Tracheal epithelial cell (primary cell): ENCODE measurements around the gene UBE3C. TPM values are rescaled to one million over a fixed set of nuclear protein-coding genes. Genes with fewer than 3 reads are reported as not detected.

Experiments
- total RNA-seq: library from RNA; depleted of rRNA; stranded (reverse); fragments of >200 nt; gene quantifications from 2 replicates; pipeline ENCODE4 v1.2.1, GENCODE V29; 2014

UBE3C gene
- 118 and 121 TPM in 2 replicates for total RNA-seq

DNA sequence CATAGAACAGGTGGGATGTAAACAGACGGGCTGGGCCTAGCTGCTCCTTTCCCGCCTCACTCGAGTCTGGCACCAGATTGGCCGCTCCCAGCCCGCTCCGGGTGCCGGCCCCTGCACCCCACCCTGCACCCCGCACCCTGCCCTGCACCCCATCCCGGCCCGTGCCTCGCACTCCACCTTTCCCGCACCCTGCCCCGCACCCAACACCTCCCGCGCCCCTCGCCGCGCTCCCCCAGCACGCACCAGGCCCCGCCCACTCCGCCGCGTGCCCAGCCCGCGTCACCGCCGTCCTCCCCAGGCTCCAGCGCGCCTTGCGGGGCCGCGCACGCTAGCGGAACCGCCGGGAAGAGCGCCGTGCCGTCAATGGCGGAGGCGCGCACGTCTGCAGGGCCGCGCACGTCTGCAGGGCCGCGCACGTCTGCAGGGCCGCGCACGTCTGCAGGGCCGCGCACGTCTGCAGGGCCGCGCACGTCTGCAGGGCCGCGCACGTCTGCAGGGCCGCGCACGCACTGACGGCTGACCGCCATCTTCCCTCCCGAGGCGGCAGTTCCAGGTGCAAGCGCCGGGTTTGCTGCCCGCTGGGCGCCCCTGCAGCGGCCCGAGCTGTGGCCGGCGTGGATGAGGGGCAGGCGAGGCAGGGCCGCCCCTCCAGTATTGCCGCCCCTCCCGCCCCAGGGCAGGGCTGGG, at the start of gene UBE3C:
Gene UBE3C, plus strand, starts transcription at position 503 of the 687 bp plus-strand sequence. CDS start 347 bp downstream, outside the sequence.

Other genes with a start within 250 kb of the UBE3C start
- gene LMBR1, start 245.7 kb upstream of the UBE3C start, total RNA-seq: 47.0 and 59.5 TPM in 2 replicates
- gene NOM1, start 189.2 kb upstream of the UBE3C start, total RNA-seq: 13.5 and 23.0 TPM in 2 replicates
- gene MNX1, start 128.3 kb upstream of the UBE3C start, total RNA-seq: 0.24 TPM in 1 of 2 replicates, not detected in the other
- 72.9 and 132 TPM in 2 replicates for gene DNAJB6, start 198.1 kb downstream of the UBE3C start, total RNA-seq